MCF 10A (cell line): ENCODE measurements around the gene CCNT2. TPM values are rescaled to one million over a fixed set of nuclear protein-coding genes. Genes with fewer than 3 reads are reported as not detected.

Experiments used
- BruUV-seq: library from RNA; stranded (reverse); fragments of 400-500 nt; replicated peaks from 2 replicates; lab custom pipeline; 2021; lab: Mats Ljungman, UMichigan
- CTCF ChIA-PET: fragments of 300-600 bp; sonication (Branson Sonifier 250); formaldehyde crosslinking; extraction: SDS; loops from one replicate; lab custom pipeline; 2021; ENCODE audit warnings: antibody characterized with exemption, inconsistent platforms; lab: Yijun Ruan, JAX
- POLR2A ChIA-PET: fragments of 300-600, 350-650 bp; sonication (Branson Sonifier 250); formaldehyde crosslinking; extraction: SDS; loops from one replicate; lab custom pipeline; 2020; ENCODE audit warnings: antibody characterized with exemption, inconsistent platforms; lab: Yijun Ruan, JAX
- DNase-seq: peaks from one replicate; pipeline ENCODE4 v3.0.0-alpha.2; 2018; ENCODE audit not compliant: unreplicated experiment
- H3K27ac Mint-ChIP-seq: one replicate; pipeline ENCODE4 v1.8.0; 2022; ENCODE audit warnings: mild to moderate bottlenecking, low read depth, mixed read lengths; ENCODE audit not compliant: unreplicated experiment
- H3K27me3 Mint-ChIP-seq: one replicate; pipeline ENCODE4 v1.8.0; 2022; ENCODE audit warnings: mixed read lengths; ENCODE audit not compliant: insufficient read depth, unreplicated experiment
- H3K36me3 Mint-ChIP-seq: one replicate; pipeline ENCODE4 v1.8.0; 2022; ENCODE audit warnings: mild to moderate bottlenecking, moderate library complexity, mixed read lengths; ENCODE audit not compliant: insufficient read depth, unreplicated experiment
- H3K4me1 Mint-ChIP-seq: one replicate; pipeline ENCODE4 v1.8.0; 2022; ENCODE audit warnings: mixed read lengths; ENCODE audit not compliant: insufficient read depth, unreplicated experiment
- H3K4me3 Mint-ChIP-seq: one replicate; pipeline ENCODE4 v1.8.0; 2022; ENCODE audit warnings: mild to moderate bottlenecking, moderate library complexity, mixed read lengths; ENCODE audit not compliant: unreplicated experiment
- H3K9me3 Mint-ChIP-seq: one replicate; pipeline ENCODE4 v1.8.0; 2022; ENCODE audit warnings: mixed read lengths; ENCODE audit not compliant: unreplicated experiment
- CTCF ChIP-seq: fragments of 200-600 bp; IDR thresholded peaks from one replicate; pipeline ENCODE4 v1.8.0; 2022; ENCODE audit warnings: antibody characterized with exemption, mild to moderate bottlenecking; ENCODE audit not compliant: unreplicated experiment
- intact Hi-C: fragments of 100-400 bp; cut with micrococcal nuclease; formaldehyde crosslinking; loops from 2 replicates; pipeline ENCODE4 v1.14.1; 2022
- total RNA-seq: library from RNA; stranded (reverse); gene quantifications from 2 replicates; pipeline ENCODE4 v1.2.3, GENCODE V29; 2022

Gene CCNT2
- total RNA-seq, 1 experiment from 2014 or later = 39.3 TPM

- POLR2A ChIA-PET = interaction anchor here (0.6 to 1.5 kb wide), 3 partner anchors 595 to 706 kb away, joined by 3 to 4 read pairs (median 3); no protein-coding TSS in a partner anchor
- peak; percentile 94 for TF ChIP-seq CTCF
- Mint-ChIP-seq H3K27me3 (peaks cover 25% of the 10 kb centered on the region), H3K27ac (no peak overlapping the region), H3K4me3 (no peak overlapping the region), H3K36me3 (peaks cover 6% of the 10 kb centered on the region), H3K9me3 (no peaks in the 10 kb centered on the region), H3K4me1 (peaks cover 9% of the 10 kb centered on the region)
- peak; percentile 73 for DNase-seq
- CTCF ChIA-PET = interaction anchor here (0.5 to 7.9 kb wide), 79 partner anchors 8 to 1175 kb away, joined by 3 to 106 read pairs (median 3); partner anchors contain the start of genes RAB3GAP1 and UBXN4
- intact Hi-C loops = loop anchor here (1.0 to 10.0 kb wide), 6 partner anchors 161 to 795 kb away; partner anchors contain the start of genes R3HDM1 and ZRANB3
- BruUV-seq = no TSS peak
Observed at GRCh38 chr2:135004005-135004746, 85.6 kb downstream of the CCNT2 start.

GRCh38 chr2:135005753-135006152 lies 87.1 kb downstream of the CCNT2 start:
- TF ChIP-seq CTCF = no peak
- H3K9me3 Mint-ChIP-seq = no peaks in the 10 kb centered on the region
- intact Hi-C loops = loop anchor here (2.0 to 10.0 kb wide), 4 partner anchors 159 to 793 kb away; partner anchors contain the start of genes R3HDM1 and ZRANB3
- peaks cover 5% of the 10 kb centered on the region for H3K4me1 Mint-ChIP-seq
- H3K36me3 Mint-ChIP-seq = peaks cover 6% of the 10 kb centered on the region
- CTCF ChIA-PET = interaction anchor here (0.6 to 7.9 kb wide), 13 partner anchors 9 to 850 kb away, joined by 3 to 106 read pairs (median 4); no protein-coding TSS in a partner anchor
- BruUV-seq = no TSS peak
- POLR2A ChIA-PET = interaction anchor here (0.9 kb wide), 1 partner anchor 547 kb away, joined by 3 read pairs; no protein-coding TSS in a partner anchor
- H3K27ac Mint-ChIP-seq = no peak overlapping the region
- peaks cover 25% of the 10 kb centered on the region for H3K27me3 Mint-ChIP-seq
- DNase-seq = no peak
- H3K4me3 Mint-ChIP-seq = no peak overlapping the region

Other genes with a start within 250 kb of the CCNT2 start
- gene TMEM163, start 199.8 kb upstream of the CCNT2 start, total RNA-seq = not detected in 2 replicates
- gene ACMSD, start 80.2 kb upstream of the CCNT2 start, total RNA-seq = not detected in 2 replicates
- not detected in 2 replicates for gene MAP3K19, start 128.6 kb downstream of the CCNT2 start, total RNA-seq
- 63.4 and 70.1 TPM in 2 replicates for gene RAB3GAP1, start 133.5 kb downstream of the CCNT2 start, total RNA-seq